Keratinocyte (primary cell): ENCODE measurements around the gene PELI1. TPM values are rescaled to one million over a fixed set of nuclear protein-coding genes. Genes with fewer than 3 reads are reported as not detected.

ENCODE experiments used
- DNase-seq: peaks from one replicate; pipeline ENCODE4 v3.0.0-alpha.2; 2011; ENCODE audit warnings: low read depth, missing footprints, low spot score
- FAIRE-seq: peaks from 2 replicates; lab custom pipeline; 2011; peaks lifted over from hg19 to GRCh38; lab: Jason Lieb, UNC
- H2AFZ ChIP-seq: 2 replicates; pipeline ENCODE4 v1.6.0; 2012; ENCODE audit warnings: low read length, control low read depth, inconsistent platforms; ENCODE audit not compliant: control insufficient read depth
- H3K27ac ChIP-seq: 2 replicates; pipeline ENCODE4 v1.5.1; 2011; ENCODE audit warnings: low read length; ENCODE audit not compliant: control insufficient read depth, insufficient read depth
- H3K27me3 ChIP-seq: 3 replicates; pipeline ENCODE4 v1.6.0; 2011; ENCODE audit warnings: low read length; ENCODE audit not compliant: control insufficient read depth, insufficient read depth; ENCODE audit errors: extremely low read depth
- H3K36me3 ChIP-seq, 2 experiments: 2 replicates in 1 of 2; 3 replicates in 1 of 2; pipeline ENCODE4 v1.5.1; 2011; ENCODE audit warnings: low read length in 2 of 2, mild to moderate bottlenecking in 1 of 2; ENCODE audit not compliant: control insufficient read depth in 2 of 2, insufficient read depth in 2 of 2; ENCODE audit errors: extremely low read depth in 1 of 2
- H3K4me1 ChIP-seq: 3 replicates; pipeline ENCODE4 v1.5.1; 2011; ENCODE audit warnings: low read length; ENCODE audit not compliant: control insufficient read depth, insufficient read depth; ENCODE audit errors: extremely low read depth
- H3K4me2 ChIP-seq: 3 replicates; pipeline ENCODE4 v1.6.0; 2011; ENCODE audit warnings: low read depth, low read length; ENCODE audit not compliant: control insufficient read depth, insufficient read depth; ENCODE audit errors: extremely low read depth
- H3K4me3 ChIP-seq, 3 experiments: fragments of 200-600 bp in 1 of 3; sonication (generic) in 1 of 3; 2 replicates in 2 of 3; 3 replicates in 1 of 3; pipeline ENCODE4 v1.5.1; 2011 to 2016; ENCODE audit warnings: low read length in 3 of 3, mild to moderate bottlenecking in 3 of 3, control low read depth in 2 of 3, inconsistent platforms in 1 of 3, low read depth in 1 of 3, mixed read lengths in 1 of 3, mixed run types in 1 of 3, moderate library complexity in 1 of 3; ENCODE audit not compliant: control insufficient read depth in 2 of 3, insufficient read depth in 2 of 3; ENCODE audit errors: extremely low read depth in 1 of 3
- H3K79me2 ChIP-seq: 2 replicates; pipeline ENCODE4 v1.6.0; 2012; ENCODE audit warnings: low read length; ENCODE audit not compliant: control insufficient read depth, insufficient read depth
- H3K9ac ChIP-seq: 3 replicates; pipeline ENCODE4 v1.6.0; 2011; ENCODE audit warnings: low read length; ENCODE audit not compliant: control insufficient read depth, insufficient read depth; ENCODE audit errors: extremely low read depth
- H3K9me1 ChIP-seq: 3 replicates; pipeline ENCODE4 v1.6.0; 2011; ENCODE audit warnings: low read length; ENCODE audit not compliant: control insufficient read depth, insufficient read depth; ENCODE audit errors: extremely low read depth
- H3K9me3 ChIP-seq: 2 replicates; pipeline ENCODE4 v1.5.1; 2012; ENCODE audit warnings: low read depth, low read length; ENCODE audit not compliant: control insufficient read depth
- H4K20me1 ChIP-seq: 3 replicates; pipeline ENCODE4 v1.6.0; 2011; ENCODE audit warnings: low read length; ENCODE audit not compliant: control insufficient read depth, insufficient read depth; ENCODE audit errors: extremely low read depth
- CTCF ChIP-seq, 3 experiments: IDR thresholded peaks in 1 of 3; conservative IDR thresholded peaks in 1 of 3; optimal IDR thresholded peaks in 1 of 3; 2 replicates in 2 of 3; 3 replicates in 1 of 3; pipeline versions ENCODE3 to v1.5.1; 2011; ENCODE audit warnings: low read length in 3 of 3, mild to moderate bottlenecking in 3 of 3, moderate library complexity in 2 of 3, control low read depth in 1 of 3, inconsistent platforms in 1 of 3; ENCODE audit not compliant: insufficient read depth in 2 of 3; ENCODE audit errors: extremely low read depth in 1 of 3
- EZH2 ChIP-seq: IDR thresholded peaks from one replicate; pipeline ENCODE4 v1.6.1; 2012; ENCODE audit warnings: inconsistent platforms, mild to moderate bottlenecking, low read length, moderate library complexity
- dilution Hi-C: fragments of 300-500 bp; cut with MboI; formaldehyde crosslinking; loops from one replicate; pipeline ENCODE4 v1.7.0; 2020; ENCODE audit warnings: low sequenced_read_pairs; ENCODE audit not compliant: extremely low pct_ligation_motif_present
- polyA plus RNA-seq, 5 experiments: library from polyadenylated mRNA; depleted of rRNA in 3 of 5; stranded (reverse) in 3 of 5; stranded (forward) in 1 of 5; unstranded in 1 of 5; fragments of >200 nt; gene quantifications; 1 replicate in 1 of 5; 2 replicates in 3 of 5; 3 replicates in 1 of 5; pipeline versions ENCODE4 v1.2.1 to v1.2.3, GENCODE V29; 2011 to 2012; ENCODE audit warnings: missing spikeins in 2 of 5, low read depth in 1 of 5, low replicate concordance in 1 of 5

PELI1 gene
- polyA plus RNA-seq, 1 donor (not counting 4 experiments of a cell fraction or from before 2014, with no cell fraction given) = 21.2 TPM

GRCh38 chr2:64128406-64128805 lies 15.8 kb downstream of the PELI1 start:
- Histone ChIP-seq H3K9me1 (no peaks in the 10 kb centered on the region), H3K4me2 (no peak overlapping the region), H2AFZ (no peak overlapping the region), H3K79me2 (peaks cover 85% of the 10 kb centered on the region), H3K9ac (no peak overlapping the region), H3K27me3 (no peaks in the 10 kb centered on the region), H3K4me1 (peaks cover 16% of the 10 kb centered on the region), H4K20me1 (no peaks in the 10 kb centered on the region), H3K27ac (no peak overlapping the region), H3K36me3 (no peaks in the 10 kb centered on the region), H3K4me3 (no peak overlapping the region), H3K9me3 (no peaks in the 10 kb centered on the region)
- FAIRE-seq = no peak
- TF ChIP-seq EZH2 = no peak
- TF ChIP-seq CTCF (optimal IDR thresholded peaks at IDR 0.05 in 1 of 3, IDR thresholded peaks at IDR 0.05 in 1 of 3, conservative IDR thresholded peaks at IDR 0.05 in 1 of 3; ENCODE audit: extremely low read depth in 1 of 3, insufficient read depth in 2 of 3, low read length in 3 of 3) = no peak
- no peak for DNase-seq
- dilution Hi-C loops = no loop called here

GRCh38 chr2:64127119-64127518 lies 17.1 kb downstream of the PELI1 start:
- no peak overlapping the region for H3K9ac ChIP-seq
- H3K9me1 ChIP-seq = no peaks in the 10 kb centered on the region
- no peak for TF ChIP-seq EZH2
- TF ChIP-seq CTCF (optimal IDR thresholded peaks at IDR 0.05 in 1 of 3, IDR thresholded peaks at IDR 0.05 in 1 of 3, conservative IDR thresholded peaks at IDR 0.05 in 1 of 3; ENCODE audit: extremely low read depth in 1 of 3, insufficient read depth in 2 of 3, low read length in 3 of 3) = no peak
- H3K4me2 ChIP-seq = no peak overlapping the region
- H3K4me3 ChIP-seq = no peak overlapping the region
- DNase-seq = no peak
- peaks cover 88% of the 10 kb centered on the region for H3K79me2 ChIP-seq
- H3K4me1 ChIP-seq = peaks cover 3% of the 10 kb centered on the region
- dilution Hi-C loops = no loop called here
- H3K36me3 ChIP-seq = no peaks in the 10 kb centered on the region
- H4K20me1 ChIP-seq = no peaks in the 10 kb centered on the region
- H3K27me3 ChIP-seq = no peaks in the 10 kb centered on the region
- FAIRE-seq = no peak
- H2AFZ ChIP-seq = no peak overlapping the region
- no peak overlapping the region for H3K27ac ChIP-seq
- H3K9me3 ChIP-seq = no peaks in the 10 kb centered on the region
